NCI-H1436 (cell line): ENCODE data around the gene DNAAF9.

Experiments
- DNase-seq: peaks from one replicate; lab custom pipeline; 2025; lab: John Stamatoyannopoulos, UW

The DNAAF9 gene

DNA sequence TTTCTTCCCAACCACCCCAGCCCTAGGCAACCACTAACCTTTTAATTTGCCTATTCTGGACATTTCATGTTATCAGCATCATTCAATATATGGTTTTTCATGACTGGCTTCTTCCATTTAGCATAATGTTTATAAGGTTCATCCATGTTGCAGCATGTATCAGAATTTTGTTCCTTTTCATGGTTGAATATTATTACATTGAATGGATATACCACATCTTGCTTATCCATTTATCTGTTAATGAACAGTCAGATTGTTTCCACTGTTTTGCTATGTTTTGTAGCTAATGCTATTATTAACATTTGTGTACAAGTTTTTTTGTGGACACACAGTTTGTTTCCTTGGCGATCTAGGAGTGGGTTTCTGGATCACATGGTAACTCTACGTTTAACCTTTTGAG, 3.0 kb upstream of the DNAAF9 start:
- no peak for DNase-seq

- no peak for DNase-seq
These were observed 1.9 kb upstream of the DNAAF9 start for GRCh38 chr20:3409417-3409816.

GRCh38 chr20:3407771-3408637, 535 bp upstream of the DNAAF9 start:
- no peak for DNase-seq

GRCh38 chr20:3406481-3407039, 909 bp downstream of the DNAAF9 start:
- no peak for DNase-seq

DNA sequence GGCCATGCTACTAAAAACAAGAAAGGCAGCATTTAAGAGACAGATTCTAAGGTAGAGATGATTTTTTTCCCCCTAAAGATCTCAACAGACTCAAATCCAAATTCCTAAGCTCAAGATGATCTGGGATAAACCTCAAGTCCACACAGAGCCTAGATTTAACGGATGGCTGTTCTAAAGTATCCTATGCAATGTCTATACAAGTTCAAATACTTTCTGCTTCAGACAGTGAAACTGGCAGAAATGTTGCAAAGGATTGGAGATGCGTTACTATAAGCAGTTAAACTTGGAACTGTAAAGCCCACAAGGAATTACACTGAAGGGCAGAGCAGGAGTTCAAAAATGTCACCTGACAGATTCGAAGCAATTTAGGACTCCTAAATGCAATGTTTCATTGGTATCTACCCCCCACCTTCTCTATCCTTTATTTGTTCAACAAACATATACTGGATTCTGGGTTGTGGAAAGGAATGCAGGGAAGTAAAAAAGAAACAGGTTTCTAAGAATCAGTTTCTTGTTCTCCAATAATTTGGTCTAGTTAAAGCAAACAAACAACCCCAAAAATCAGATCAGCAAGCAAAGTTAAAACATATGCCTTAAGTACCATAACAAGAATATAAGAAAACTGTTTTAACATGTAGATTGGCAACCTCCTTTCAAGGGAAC, 1.6 kb downstream of the DNAAF9 start:
- DNase-seq, result no peak

DNA sequence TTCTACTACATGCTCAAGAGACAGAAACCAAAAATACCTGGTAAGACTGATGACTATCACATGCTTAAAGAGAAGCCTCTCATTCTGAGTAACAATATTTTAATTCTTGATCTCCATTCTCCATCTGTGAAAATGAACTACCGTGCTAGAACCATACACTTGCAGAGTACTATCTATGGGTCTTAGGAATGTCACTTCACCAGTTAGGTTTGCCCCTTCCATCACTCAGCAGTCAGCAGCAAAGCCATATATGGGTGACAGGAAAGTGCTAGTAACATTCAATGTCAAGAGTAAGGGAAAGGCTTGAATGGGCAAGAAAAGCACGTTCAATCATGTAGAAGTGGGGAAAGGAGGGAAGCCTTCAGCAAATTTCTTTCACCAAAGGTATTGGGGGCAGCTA, 2.3 kb downstream of the DNAAF9 start:
- DNase-seq, result no peak

GRCh38 chr20:3404402-3404801, 3.1 kb downstream of the DNAAF9 start:
- DNase-seq, result no peak

GRCh38 chr20:3403741-3404140, 3.7 kb downstream of the DNAAF9 start:
- DNase-seq, result no peak

GRCh38 chr20:3402453-3402852, 5.0 kb downstream of the DNAAF9 start:
- no peak for DNase-seq

DNA sequence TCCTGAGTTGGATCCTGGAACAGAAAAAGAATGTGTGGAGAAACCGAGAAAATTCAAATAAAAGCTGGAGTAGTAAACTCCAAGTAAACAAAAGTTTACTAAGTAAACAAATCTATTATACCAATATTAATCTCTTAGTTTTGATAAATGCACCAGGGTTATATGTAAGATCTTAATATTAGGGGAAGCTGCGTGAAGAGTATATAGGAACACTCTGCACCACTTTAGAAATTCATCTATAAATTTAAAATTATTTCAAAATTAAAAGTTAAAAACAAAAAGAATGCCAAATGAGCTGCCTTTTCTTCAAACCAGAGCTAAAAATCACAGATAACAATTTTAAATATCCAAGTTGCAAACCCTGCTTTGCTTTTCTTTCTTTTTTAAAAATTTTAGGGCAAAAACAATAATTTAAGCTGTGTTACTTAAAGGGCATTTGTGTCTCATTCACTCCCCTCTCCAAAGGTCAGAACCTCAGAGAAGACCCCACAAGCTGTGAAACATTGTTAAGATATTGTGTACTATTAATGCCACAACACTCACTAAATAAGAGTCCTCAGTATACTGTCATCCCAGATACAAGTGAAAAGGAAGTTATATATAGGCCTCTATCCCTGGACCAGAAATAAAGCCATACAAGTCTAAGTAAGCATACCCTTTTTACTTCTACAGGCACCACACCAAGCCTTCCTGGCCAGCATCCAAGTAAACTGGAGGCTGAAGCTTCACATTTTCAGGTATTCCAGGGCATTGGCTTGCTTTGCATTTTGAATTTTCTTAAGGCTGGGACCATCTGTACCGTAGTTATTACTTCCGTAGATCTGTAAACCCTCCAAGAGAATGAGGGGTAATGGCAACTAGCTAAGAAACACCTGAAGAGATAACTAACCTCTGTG, 7.0 kb downstream of the DNAAF9 start:
- no peak for DNase-seq

GRCh38 chr20:3398681-3399252, 8.7 kb downstream of the DNAAF9 start:
- DNase-seq, result no peak

DNA sequence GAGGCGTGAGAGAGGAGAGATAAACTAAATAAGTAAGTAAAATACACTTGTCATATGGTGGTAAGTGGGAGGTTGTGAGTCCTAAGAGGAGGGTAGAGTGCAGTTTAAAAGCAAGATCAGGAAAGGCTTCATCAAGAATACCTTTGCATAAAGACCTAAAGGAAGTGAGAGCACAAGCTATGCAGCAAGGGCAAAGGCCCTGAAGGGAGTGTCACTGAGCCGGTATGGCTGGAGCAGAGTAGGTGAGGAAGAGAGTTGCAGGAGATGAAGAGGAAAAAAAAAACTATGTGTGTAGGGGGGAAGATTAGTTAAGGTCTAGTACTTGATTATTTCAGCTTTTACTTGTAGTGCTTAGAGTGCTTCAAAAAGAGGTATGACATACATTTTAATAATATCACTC, 11.0 kb downstream of the DNAAF9 start:
- no peak for DNase-seq

DNA sequence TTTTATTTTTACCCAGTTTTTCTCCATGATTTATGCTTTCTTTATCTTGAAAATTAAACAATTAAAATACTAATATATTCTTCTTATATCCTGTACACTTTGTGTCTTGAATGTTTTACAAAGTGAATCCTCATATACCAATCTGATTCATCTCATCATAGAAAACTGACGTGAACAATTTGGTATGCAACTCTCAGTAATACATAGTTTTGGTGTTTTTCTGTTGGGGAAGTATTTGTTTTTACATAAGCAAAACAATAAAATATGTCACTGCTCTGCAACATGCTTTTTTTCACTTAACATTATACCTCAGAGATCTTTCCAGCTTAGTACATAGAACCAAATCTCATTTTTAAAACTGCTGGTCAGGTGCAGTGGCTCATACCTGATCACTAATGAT, 14.7 kb downstream of the DNAAF9 start:
- no peak for DNase-seq

DNA sequence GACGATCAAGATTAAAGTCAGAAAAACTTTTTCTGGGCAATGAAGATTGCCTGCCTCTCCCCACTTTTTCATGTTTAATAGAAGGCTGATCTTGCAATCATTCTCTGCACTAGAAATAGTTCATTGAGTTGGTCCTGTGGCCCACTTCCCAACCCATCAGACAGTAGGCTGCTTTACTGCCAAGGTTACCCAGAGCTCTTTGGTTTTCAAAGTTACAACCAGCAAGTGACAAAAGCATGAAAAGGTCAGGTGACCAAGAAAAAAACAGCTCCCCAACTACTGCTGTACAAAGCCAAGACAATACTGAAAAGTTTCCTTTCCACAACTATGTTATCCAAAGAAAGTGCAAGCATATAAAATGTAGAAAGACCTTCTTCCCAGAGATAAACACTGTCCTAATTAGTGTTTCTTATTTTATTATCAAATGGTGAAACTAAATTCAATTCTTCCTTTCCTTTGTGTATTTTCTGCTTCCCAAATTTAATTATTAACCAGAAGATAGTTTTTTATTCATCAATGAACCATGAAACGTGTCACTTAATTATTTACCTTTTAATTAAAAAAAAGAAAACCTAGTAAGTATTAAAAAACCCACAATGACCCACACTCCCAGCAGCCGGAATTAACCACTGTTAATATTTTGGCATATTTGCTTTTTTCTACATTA, 16.6 kb downstream of the DNAAF9 start:
- no peak for DNase-seq

DNA sequence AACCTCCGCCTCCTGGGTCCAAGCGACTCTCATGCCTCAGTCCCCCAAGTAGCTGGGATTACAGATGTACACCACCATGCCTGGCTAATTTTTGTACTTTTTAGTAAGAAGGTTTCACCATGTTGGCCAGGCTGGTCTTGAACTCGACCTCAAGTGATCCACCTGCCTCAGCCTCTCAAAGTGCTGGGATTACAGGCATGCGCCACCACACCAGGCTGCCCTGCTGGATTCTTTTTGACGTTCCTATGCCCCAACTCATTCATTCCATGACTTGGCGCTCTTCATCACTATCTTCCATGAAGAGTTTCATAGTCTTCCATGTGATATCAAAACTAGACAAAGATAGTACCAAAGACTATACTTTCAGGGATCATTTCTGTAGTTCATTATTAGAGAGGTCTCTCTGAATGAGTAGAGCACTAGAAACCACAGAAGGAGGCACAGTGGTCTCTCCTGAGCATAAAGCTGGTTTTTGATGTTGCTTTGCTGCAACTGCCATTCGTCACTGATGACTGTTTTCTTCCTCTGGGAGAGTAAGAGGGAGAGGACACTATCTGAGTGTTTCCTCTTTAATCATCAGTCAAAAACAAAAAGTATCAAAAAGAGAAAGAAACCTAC, 23.5 kb downstream of the DNAAF9 start:
- no peak for DNase-seq

GRCh38 chr20:3382836-3383235, 24.6 kb downstream of the DNAAF9 start:
- no peak for DNase-seq

DNA sequence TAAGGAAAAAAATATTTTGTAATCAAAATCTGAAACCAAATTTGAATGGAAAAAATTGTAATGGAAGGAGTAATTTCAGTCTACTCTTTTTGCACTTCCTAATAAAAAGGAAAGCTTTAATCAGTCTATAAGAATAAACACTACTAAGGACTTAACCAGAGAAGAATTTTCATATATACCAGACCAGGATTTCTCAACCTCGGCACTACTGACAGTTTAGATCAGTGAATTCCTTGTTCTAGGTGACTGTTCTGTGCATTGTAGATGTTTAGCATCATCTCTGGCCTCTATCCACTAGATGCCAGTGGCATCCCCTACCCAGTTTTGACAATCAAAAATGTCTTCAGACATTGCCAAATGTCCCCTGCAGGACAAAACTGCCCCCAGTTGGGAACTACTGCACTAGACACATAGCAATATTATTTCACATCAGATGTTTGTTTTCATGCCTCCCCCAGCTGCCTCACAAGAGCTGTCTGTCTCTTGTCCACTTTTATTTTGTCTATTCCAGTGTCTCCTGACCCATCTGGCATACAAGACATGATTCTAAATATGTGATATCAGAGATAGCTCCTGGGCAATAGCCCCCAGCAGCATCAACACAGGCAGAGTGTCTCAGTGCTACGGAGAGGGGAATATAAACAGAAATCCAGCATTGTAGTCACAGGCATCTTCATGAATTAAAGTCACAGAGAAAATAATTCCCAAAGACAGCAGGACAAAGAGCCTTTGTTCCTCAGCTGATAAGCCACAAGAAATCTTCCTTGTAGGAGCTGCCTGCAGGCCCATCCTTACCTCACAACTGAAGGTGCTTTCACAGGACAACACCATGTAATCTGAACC, 27.0 kb downstream of the DNAAF9 start:
- no peak for DNase-seq

DNA sequence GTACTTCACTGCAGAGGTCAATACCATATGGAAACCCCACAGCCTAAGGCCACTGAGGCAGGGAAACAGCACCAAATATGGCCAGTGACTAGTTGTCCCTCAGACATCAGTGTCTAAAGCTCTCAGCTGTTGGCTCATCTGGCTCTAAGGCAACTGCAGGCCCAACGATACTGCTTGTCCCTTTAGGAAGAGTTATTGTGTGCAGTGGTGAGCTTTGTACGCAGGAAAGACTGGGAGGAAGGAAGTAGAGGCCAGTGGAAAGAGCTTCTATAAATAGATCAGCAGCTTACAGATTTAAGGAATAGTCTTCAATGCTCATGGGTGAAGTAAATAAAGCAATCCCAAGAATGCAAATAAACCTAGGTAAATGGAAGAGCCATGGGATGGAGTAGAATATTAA, 29.3 kb downstream of the DNAAF9 start:
- no peak for DNase-seq

DNA sequence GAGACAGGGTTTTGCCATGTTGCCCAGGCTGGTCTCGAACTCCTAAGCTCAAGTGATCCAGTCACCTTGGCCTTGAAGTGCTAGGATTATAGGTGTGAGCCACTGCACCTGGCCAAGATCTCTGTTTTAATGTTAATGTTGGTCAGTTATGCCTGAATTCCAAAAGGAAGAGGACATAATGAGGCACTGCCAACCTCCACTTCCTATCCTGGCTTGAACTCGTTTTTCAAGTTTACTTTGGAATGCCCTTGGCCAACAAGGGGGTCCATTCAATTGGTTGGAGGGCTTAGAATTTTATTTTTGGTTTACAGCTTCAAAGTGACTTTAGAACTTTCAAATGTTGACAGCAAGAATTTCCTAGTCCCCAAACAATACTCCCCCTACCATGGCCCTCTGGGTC, 29.8 kb downstream of the DNAAF9 start:
- no peak for DNase-seq

GRCh38 chr20:3374296-3374695, 33.2 kb downstream of the DNAAF9 start:
- no peak for DNase-seq
